Sigmoid colon (tissue), 3 donors: ENCODE results near the gene LRRC52.

Experiments used
- POLR2A ChIP-seq, 2 donors: fragments of 450-650 bp; IDR thresholded peaks; one replicate each; pipeline ENCODE4 v1.6.1; 2016; ENCODE audit warnings: antibody characterized with exemption in 2 of 2, mild to moderate bottlenecking in 2 of 2, moderate library complexity in 2 of 2
- TF ChIP-seq, protein P1 (sequence below), 4 experiments: fragments of 450-650 bp in 3 of 4; fragments of 200-600 bp in 1 of 4; IDR thresholded peaks; one replicate each; pipeline ENCODE4 v1.5.1; 2016 to 2019; ENCODE audit warnings: antibody characterized with exemption in 4 of 4, mild to moderate bottlenecking in 3 of 4, moderate library complexity in 2 of 4

- TF ChIP-seq, protein P1, sequence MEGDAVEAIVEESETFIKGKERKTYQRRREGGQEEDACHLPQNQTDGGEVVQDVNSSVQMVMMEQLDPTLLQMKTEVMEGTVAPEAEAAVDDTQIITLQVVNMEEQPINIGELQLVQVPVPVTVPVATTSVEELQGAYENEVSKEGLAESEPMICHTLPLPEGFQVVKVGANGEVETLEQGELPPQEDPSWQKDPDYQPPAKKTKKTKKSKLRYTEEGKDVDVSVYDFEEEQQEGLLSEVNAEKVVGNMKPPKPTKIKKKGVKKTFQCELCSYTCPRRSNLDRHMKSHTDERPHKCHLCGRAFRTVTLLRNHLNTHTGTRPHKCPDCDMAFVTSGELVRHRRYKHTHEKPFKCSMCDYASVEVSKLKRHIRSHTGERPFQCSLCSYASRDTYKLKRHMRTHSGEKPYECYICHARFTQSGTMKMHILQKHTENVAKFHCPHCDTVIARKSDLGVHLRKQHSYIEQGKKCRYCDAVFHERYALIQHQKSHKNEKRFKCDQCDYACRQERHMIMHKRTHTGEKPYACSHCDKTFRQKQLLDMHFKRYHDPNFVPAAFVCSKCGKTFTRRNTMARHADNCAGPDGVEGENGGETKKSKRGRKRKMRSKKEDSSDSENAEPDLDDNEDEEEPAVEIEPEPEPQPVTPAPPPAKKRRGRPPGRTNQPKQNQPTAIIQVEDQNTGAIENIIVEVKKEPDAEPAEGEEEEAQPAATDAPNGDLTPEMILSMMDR (IDR thresholded peaks at IDR 0.05), result no peak
- no peak for TF ChIP-seq POLR2A (IDR thresholded peaks at IDR 0.05)
Observed at GRCh38 chr1:165595246-165595938, 51.6 kb downstream of the LRRC52 start.
